T follicular helper cell (primary cell): Measurements from ENCODE around the gene MMADHC.
A peak's percentile ranks its signal among the peaks of the same experiment; 100 is the strongest.

ENCODE experiments used
- DNase-seq: peaks from one replicate; pipeline ENCODE4 v3.0.0-alpha.2; 2020; ENCODE audit warnings: low read depth
- total RNA-seq, 2 experiments: gene quantifications; one replicate each; lab custom pipeline; 2026; lab: John Stamatoyannopoulos, UW

MMADHC gene
- 90.6 to 165 reads per million in 2 experiments for total RNA-seq

- DNase-seq = peak; percentile 88
Observed at GRCh38 chr2:149587220-149587949, at the start of gene MMADHC. TSS of gene MMADHC (minus strand) at chr2:149587775. CDS start at chr2:149587097, 678 bp downstream.

- DNase-seq = no peak
Observed at GRCh38 chr2:149634103-149634502, 46.5 kb upstream of the MMADHC start.

GRCh38 chr2:149630445-149630844 is 42.9 kb upstream of the MMADHC start:
- no peak for DNase-seq

- DNase-seq = no peak
Observed at GRCh38 chr2:149629026-149629425, 41.5 kb upstream of the MMADHC start.

DNA sequence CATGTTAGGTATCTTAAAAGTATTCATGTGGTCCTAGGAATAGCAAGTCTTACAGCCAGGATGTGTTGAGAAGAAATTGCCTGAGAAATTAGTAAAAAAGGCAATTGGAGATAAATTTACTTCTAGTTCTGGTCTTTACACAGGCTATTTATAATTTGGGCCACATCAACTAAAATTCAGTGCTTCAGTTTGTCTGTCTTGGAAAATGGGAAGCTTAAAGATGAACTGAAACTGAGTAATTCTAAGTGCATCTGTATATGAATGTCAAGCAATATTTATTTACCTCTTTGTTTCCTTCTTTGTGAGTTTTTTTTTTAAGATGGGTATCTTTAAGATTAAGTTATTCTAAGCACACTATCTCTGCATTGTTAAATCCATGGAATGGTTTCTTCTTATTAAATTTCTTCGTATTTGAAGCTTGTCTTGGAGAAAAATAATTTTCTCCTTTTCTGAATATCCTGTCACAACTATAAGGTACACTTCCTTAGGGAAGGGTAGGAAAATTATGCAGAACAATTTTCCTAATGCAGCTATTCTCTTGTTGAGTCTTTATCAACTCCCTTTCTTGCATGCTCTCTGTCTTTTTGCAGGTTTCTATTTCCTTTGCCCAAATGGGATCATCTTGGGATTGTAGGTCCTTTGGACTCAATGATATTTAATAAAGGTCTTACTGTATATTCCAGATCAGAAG is 39.7 kb upstream of the MMADHC start:
- no peak for DNase-seq

DNA sequence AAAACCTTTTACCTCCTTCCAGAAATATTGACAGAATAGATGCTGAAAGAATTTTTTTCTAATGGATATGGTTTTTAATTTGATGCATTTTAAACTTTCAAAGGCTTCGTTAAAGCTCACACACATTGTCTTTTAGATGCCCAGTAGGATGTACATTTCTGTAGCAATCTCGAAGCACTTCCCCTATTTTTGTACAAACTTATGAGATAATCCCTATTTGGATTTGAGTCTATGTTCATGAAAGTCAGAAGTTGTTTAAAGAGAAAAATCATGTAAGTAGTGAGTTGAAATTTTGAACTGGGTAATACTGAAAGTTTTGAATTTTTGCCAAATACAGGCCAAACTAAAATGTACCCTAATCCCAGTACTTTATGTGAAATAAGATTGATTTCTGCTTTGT is 38.1 kb upstream of the MMADHC start:
- DNase-seq = no peak

DNA sequence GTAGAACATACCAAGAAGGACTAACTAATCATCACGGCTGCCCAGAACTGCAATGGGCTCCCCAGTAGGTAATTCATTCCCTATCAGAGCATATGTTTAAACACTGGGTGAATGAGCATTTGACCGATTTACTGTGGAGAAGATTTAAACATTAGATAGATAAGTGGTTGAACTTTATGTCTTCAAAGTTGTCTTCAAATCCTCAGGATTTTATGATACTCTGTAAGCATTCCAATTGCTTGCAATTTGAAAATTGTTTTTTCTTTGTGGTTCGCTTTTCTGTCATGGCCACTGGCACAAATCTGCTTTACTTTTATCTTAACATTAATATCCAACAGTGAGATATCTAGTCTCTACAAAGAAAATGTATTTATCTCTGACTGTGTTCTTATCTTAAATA is 37.7 kb upstream of the MMADHC start:
- DNase-seq = no peak

DNA sequence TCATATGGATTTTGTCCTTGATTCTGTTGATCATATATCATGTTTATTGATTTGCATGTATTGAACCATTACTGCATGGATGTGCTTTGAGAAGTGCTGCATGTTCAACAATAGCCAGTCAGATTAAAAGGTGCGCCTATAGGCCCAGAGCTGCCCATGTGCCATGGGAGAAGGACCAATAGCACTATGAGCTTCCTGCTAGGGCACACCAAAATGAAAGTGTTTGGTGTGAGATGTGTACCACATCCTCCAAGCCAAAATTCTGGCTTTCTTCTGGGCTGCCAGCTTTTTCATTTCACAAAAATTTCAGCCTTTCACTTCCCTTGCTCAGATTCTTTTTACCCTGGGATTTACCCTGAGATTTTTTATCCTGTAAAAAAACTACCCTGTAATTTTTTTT is 34.8 kb upstream of the MMADHC start:
- no peak for DNase-seq

GRCh38 chr2:149617476-149617875 is 29.9 kb upstream of the MMADHC start:
- DNase-seq = no peak

- no peak for DNase-seq
Observed at GRCh38 chr2:149616681-149617456, 29.3 kb upstream of the MMADHC start.

DNA sequence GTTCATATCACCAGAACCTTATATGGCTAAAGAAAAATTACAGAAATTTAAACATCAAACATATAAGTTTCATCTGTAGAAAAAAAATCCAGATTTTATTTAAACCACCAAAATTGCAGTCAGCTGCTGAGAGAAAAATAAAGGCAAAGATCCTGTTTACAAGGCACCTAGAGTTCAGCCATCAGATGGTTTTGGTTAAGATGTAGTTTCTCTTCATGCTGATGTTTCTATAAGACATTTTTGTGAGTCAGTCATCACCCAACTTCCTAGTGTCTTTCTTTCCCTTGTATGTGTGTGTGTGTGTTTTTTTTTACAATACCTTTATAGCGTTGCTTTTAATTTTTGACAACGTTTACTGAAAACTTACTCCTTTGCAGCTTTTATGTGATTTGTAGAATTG is 26.1 kb upstream of the MMADHC start:
- no peak for DNase-seq

DNA sequence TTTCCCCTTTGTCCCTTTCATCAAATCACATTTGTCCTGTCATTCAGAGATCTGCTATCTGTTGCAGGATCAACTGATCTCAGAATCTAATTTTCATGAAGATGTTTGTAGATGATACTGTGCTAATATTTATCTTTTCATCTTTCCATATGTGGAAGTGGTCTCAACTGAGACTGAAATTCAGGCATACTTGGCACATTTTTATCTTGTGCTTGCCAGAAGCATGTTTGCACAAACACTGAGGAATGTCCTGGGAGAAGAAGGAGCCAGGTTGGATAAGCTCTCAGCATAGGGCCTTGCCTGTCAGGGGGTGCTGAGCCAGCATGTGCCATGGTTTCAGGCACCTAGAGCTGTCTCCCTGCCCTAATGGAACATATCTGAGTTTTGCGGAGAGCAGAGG is 24.5 kb upstream of the MMADHC start:
- DNase-seq = no peak

- DNase-seq = no peak
Observed at GRCh38 chr2:149611100-149611820, 23.7 kb upstream of the MMADHC start.

GRCh38 chr2:149606251-149606811 is 18.8 kb upstream of the MMADHC start:
- DNase-seq = no peak

DNA sequence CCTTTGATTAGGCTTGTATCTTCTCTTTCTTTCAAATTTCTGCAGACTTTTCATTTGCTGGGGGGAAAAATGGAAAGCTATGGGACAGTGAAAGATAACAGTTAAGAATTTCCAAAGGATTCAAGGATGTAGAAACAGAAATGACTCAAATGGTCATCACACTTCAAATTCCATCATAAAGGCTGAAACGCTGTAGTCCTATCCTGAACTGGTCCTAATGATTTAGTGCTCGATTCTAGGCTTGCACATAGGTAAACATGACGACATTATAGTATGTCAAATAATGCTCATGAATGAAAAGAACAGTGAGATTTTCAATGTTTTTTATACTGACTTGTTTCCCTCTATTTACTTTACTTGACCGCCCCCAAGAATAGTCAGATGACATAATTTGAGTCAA is 15.7 kb upstream of the MMADHC start:
- no peak for DNase-seq

DNA sequence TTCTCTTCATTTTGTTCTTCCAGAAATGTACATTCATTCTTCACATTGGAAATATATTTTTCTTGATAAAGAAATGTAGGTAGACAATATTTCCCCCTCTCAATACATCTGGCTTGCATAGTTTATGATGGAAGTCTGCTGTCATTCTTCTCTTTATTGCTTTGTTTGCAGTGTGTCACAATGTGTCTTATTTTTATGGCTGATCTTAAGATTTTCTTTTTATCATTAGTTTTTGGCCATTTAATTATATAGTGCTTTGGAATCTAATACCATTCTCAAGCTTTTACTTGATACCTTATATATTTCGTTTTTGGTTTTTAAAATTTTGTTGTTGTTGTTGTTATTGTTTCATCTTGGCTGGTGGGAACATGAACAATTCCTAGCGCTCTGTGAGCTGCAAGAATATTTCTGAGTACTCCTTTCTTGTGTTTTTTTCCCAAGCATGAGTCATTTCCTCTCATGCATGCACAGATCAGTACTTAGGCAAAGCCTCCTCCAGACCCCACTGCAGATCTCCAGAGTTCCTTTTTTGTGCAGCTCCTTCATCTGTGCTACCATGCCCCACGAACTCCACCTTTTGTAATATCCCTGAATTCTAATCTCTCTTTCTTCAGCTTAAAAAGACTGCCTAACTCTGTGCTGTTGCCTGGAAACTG is 13.7 kb upstream of the MMADHC start:
- DNase-seq = no peak

GRCh38 chr2:149597668-149598326 is 10.2 kb upstream of the MMADHC start:
- peak; percentile 20 for DNase-seq

DNA sequence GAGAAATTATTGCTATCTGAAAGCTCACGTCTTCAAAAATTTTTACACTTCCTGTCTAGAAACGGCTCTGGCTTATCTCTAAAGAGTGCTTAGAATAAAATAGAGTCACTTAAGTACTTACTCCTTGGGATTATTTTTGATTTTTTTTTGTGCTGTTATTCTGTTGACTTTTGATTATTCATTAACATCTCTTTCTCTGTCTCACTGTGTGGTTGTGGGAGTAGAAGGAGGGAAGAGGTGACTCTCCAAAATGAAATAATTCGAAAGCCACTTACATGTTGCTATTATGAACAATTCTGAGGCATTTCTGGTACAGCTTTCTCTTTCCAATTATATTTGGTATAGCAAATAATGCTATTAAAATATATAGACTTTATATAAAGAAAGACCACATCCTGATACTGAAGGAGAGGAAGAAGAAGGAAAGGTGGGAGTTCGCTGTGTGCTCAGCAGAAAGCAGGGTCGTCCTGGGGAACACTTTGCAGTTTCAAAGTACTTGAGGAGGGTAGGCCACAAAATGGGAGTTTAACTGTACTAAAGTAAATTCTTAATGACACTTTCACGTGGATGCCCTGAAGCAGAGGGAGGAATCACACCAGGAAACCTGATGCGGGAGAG is 9.6 kb upstream of the MMADHC start:
- DNase-seq = no peak

DNA sequence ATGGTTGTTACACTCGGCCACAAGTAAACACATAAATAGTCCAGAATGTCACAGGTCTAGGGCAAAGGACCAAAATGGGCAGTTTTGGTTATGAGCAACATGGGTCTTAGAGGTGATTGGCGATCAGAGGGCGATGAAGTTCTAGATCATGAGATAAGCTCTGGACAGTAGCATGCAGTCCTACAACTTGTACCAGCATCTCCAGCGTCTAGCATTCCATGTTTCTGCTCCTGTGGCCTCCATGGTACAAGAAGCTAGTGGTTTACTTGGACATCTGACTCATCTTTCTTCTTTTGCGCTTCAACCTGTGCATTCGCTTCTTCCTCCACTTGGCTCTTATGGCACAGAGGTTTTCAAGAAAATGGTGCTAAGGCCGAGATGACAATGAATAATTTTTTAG is 8.9 kb upstream of the MMADHC start:
- DNase-seq = no peak
